OCI-LY1 (cell line): Measurements from ENCODE around the gene CCDC192.

Experiments
- EZH2 ChIP-seq: fragments of 200-600 bp; sonication (generic), shearing (Covaris generic); IDR thresholded peaks from 2 replicates; pipeline ENCODE4 v1.8.0; 2017; ENCODE audit warnings: borderline replicate concordance, mixed run types, mild to moderate bottlenecking, antibody characterized with exemption, low read length, moderate library complexity, mixed read lengths
- TF ChIP-seq, protein P1 (sequence below): fragments of 200-600 bp; sonication (generic), shearing (Covaris generic); IDR thresholded peaks from 2 replicates; pipeline ENCODE4 v1.5.1; 2017; ENCODE audit warnings: mild to moderate bottlenecking, antibody characterized with exemption, low read length, moderate library complexity, mixed read lengths

DNA sequence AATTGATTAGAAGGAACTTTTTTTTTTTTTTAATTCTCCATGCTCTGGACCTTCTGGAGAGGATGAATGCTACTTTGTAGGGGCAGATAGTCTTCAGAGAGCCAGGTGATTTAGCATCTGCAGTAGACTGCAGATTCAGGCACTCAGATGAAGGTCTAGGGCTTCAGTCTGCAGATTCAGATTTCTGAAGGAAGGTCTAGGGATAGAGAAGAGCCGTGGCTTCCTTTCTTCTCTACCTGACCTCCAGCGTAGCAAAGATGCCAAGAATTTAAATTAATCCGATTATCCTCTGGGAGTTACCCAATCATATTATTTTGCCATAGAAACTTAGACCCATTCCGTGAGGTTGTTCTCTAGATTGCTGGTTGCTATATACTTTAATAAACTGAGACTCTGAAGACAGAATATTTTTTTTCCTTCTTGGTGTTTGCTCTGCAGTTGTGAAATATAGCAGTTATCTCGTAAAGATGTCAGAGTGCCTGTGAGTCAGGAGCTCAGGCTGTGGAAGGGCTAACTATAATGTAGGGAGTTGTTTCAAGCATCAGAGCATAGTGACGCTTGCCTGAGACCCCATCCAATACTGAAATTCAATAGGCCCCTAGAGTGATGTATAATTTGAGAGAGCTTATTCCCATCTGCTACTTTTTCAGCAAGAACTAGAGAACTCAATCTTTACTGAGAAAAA lies 247.7 kb downstream of the CCDC192 start:
- TF ChIP-seq, protein P1, sequence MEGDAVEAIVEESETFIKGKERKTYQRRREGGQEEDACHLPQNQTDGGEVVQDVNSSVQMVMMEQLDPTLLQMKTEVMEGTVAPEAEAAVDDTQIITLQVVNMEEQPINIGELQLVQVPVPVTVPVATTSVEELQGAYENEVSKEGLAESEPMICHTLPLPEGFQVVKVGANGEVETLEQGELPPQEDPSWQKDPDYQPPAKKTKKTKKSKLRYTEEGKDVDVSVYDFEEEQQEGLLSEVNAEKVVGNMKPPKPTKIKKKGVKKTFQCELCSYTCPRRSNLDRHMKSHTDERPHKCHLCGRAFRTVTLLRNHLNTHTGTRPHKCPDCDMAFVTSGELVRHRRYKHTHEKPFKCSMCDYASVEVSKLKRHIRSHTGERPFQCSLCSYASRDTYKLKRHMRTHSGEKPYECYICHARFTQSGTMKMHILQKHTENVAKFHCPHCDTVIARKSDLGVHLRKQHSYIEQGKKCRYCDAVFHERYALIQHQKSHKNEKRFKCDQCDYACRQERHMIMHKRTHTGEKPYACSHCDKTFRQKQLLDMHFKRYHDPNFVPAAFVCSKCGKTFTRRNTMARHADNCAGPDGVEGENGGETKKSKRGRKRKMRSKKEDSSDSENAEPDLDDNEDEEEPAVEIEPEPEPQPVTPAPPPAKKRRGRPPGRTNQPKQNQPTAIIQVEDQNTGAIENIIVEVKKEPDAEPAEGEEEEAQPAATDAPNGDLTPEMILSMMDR = no peak
- no peak for TF ChIP-seq EZH2
